ENCODE data around the gene SULT1A1. TPM values are rescaled to one million over a fixed set of nuclear protein-coding genes. Genes with fewer than 3 reads are reported as not detected.
A peak's percentile ranks its signal among the peaks of the same experiment; 100 is the strongest.
"Not testable (repeated sequence)": the region's sequence is repeated elsewhere in the genome, so short reads cannot be mapped to it uniquely, and the experiment has no call there.

Gene SULT1A1
- total RNA-seq, 2 donors from 2014 or later: 26.7 to 35.6 TPM

DNA sequence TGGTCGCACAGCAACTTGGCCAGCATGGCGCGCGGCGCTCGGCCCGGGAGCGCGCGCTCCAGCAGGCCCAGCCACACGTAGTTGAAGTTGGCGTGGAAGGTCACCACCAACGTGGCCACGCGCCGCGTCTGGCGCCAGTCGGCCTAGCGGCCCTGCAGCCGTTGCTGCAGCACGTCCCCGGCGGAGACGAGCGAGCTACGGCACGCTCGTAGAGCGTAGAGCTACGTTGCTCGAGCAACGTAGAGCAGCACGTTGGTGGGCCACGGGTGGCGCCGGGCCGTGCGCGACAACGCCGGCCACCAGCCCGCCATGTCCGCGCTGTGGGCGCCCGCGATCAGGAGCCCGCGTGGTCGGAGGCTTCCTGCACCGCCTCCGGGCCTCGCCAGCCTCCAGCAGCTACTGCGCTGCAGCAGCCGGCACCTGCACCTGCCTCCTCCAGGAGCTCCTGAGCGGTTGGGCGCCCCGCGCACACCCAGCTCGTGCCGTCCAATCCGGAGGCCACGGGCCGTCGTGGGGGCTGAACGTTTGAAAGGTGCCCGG, 13.4 kb upstream of the SULT1A1 start:
- ATAC-seq (peak; percentile 87), DNase-seq (peak; percentile 77 to 84 (median 80))
- Histone ChIP-seq H3K4me1 (peaks cover 14% of the 10 kb centered on the region), H3K36me3 (replicated peaks in 1 of 2; ENCODE audit: insufficient read depth in 1 of 2, low read depth in 2 of 2) (peaks cover 0 to 1% of the 10 kb centered on the region in 2 donors), H3K4me3 (peak overlapping the region; percentile 38 to 51), H3K27me3 (no peaks in the 10 kb centered on the region), H3K27ac (peak overlapping the region; percentile 9 to 76 (median 72)), H3K9me3 (no peaks in the 10 kb centered on the region)
- intact Hi-C loops (cut with DNase I): no loop called here
- 5% methylated on average over 64 of the region's 68 CpGs; no CpG with 5 or more reads in 1 of the 2 donors for WGBS, 2 donors
- TF ChIP-seq POLR2A (IDR thresholded peaks at IDR 0.05) (peak; percentile 66 to 74 (median 67)), CTCF (IDR thresholded peaks at IDR 0.05) (peak in 1 of 7 experiments; percentile 13)

GRCh38 chr16:28622532-28623171, 12.8 kb upstream of the SULT1A1 start:
- H3K36me3 ChIP-seq (replicated peaks in 1 of 2; ENCODE audit: insufficient read depth in 1 of 2, low read depth in 2 of 2); H3K27me3 ChIP-seq; H3K9me3 ChIP-seq; intact Hi-C loops (cut with DNase I): not testable (repeated sequence)
- H3K4me3 ChIP-seq: peak overlapping the region; percentile 38 to 51
- H3K27ac ChIP-seq: peak overlapping the region; percentile 9 to 76 (median 72)
- DNase-seq: peak in 1 of 4 donors; percentile 23
- peaks cover 14% of the 10 kb centered on the region for H3K4me1 ChIP-seq
- ATAC-seq: peak; percentile 31
- 12 to 22% methylated on average over 9 to 23 of the region's 24 CpGs for WGBS, 2 donors

DNA sequence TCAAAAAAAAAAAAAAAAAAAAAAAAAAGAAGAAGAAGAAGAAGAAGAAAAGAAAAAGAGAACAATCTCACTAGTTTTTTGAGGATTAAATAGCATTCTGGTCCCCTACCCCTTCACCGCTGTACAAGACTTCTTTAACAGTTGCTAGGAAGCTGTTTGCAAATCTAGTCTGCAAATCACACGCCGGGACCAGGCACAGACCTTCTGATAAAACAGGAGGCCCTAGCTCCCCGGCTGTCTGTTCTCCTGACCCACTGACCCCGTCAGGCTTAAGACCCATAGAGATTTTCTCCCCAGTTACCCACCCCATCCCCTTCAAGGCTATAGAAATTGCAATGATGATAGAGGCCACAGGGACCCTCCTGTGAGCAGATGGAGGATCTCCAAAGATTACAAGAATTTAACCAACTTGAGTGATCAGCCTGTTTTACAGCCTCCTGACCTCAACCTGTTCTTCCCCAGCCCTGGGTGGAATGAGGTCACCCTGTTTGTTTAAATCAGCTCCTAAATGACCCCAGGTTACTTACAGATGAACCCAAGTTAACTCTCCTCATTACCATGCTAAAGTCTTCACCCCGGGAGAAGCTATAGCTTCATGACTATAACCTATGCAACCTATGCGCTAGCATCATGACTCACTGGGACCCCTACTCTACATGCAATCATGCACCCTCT, 11.8 kb upstream of the SULT1A1 start:
- ATAC-seq: no peak
- no peak overlapping the region for H3K4me3 ChIP-seq
- intact Hi-C loops (cut with DNase I): no loop called here

GRCh38 chr16:28620316-28620715, 10.5 kb upstream of the SULT1A1 start:
- DNase-seq; H3K36me3 ChIP-seq (replicated peaks in 1 of 2; ENCODE audit: insufficient read depth in 1 of 2, low read depth in 2 of 2); H3K27me3 ChIP-seq; H3K27ac ChIP-seq; H3K9me3 ChIP-seq; ATAC-seq; intact Hi-C loops (cut with DNase I); H3K4me3 ChIP-seq: not testable (repeated sequence)
- peaks cover 14% of the 10 kb centered on the region for H3K4me1 ChIP-seq
- WGBS, 2 donors: 71 to 90% methylated on average over 1 of the region's 1 CpG

More for the DNA sequence above, 11.8 kb upstream of the SULT1A1 start:
- peaks cover 0 to 1% of the 10 kb centered on the region in 2 donors for H3K36me3 ChIP-seq (replicated peaks in 1 of 2; ENCODE audit: insufficient read depth in 1 of 2, low read depth in 2 of 2)
- no peaks in the 10 kb centered on the region for H3K27me3 ChIP-seq
- no peaks in the 10 kb centered on the region for H3K9me3 ChIP-seq
- WGBS, 2 donors: 62 to 81% methylated on average over 6 to 7 of the region's 7 CpGs
- DNase-seq: no peak
- no peak for TF ChIP-seq POLR2A (IDR thresholded peaks at IDR 0.05)
- TF ChIP-seq CTCF (IDR thresholded peaks at IDR 0.05): no peak
- peaks cover 14% of the 10 kb centered on the region for H3K4me1 ChIP-seq
- H3K27ac ChIP-seq: peak overlapping the region in 2 of 4 donors; percentile 7 to 46

GRCh38 chr16:28617874-28618273, 8.0 kb upstream of the SULT1A1 start:
- Histone ChIP-seq H3K4me1 (peaks cover 14% of the 10 kb centered on the region), H3K27ac (no peak overlapping the region), H3K36me3 (replicated peaks in 1 of 2; ENCODE audit: insufficient read depth in 1 of 2, low read depth in 2 of 2) (peaks cover 0 to 1% of the 10 kb centered on the region in 2 donors), H3K27me3 (no peaks in the 10 kb centered on the region), H3K4me3 (no peak overlapping the region), H3K9me3 (no peaks in the 10 kb centered on the region)
- no peak for DNase-seq
- 53 to 57% methylated on average over 4 of the region's 4 CpGs for WGBS, 2 donors
- no peak for TF ChIP-seq CTCF (IDR thresholded peaks at IDR 0.05)
- no peak for TF ChIP-seq POLR2A (IDR thresholded peaks at IDR 0.05)
- no peak for ATAC-seq
- intact Hi-C loops (cut with DNase I): no loop called here
